IPS-11a (cell line): ENCODE results near the gene GRK4.
"Not testable (repeated sequence)": the region's sequence is repeated elsewhere in the genome, so short reads cannot be mapped to it uniquely, and the experiment has no call there.

Source experiments
- H3K4me3 ChIP-seq: one replicate; pipeline ENCODE4 v1.5.1; 2013; ENCODE audit warnings: low read depth, low read length, control low read depth

Gene GRK4

DNA sequence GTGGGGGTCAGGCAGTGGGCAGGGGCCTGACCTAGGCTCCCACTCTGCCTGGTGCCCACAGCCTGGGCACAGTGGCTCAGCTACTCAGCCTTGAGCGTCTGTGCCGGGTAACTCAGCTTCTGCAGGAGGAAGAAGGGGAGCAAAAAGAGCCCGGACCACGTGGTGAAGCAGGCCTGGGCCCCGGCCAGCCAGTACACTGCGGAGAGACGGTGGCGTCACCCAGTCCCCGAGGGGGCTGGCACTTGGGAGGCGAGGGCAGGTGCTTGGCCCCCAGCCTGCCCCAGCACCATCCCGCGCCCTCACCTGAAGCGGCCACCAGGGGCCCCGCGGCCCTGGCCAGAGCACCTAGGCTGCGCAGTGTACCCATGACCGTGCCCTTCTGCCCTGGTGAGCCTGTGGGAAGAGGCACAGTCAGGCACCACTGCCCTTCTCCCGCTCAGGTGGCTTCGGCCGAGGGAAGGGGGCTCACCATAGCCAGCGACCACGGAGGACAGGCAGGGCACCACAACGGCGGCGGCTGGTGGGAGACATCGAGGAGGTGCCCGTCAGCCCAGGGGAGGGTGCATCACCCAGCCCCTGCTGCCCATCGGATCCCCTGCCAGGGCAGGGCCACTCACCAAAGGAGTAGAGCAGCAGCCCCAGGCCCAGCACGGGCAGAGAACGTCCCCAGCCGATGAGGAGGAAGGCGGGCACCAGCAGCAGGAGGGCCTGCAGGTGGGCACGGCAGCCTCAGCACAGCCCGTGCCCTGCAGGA is 32.4 kb upstream of the GRK4 start:
- no peak overlapping the region for H3K4me3 ChIP-seq

DNA sequence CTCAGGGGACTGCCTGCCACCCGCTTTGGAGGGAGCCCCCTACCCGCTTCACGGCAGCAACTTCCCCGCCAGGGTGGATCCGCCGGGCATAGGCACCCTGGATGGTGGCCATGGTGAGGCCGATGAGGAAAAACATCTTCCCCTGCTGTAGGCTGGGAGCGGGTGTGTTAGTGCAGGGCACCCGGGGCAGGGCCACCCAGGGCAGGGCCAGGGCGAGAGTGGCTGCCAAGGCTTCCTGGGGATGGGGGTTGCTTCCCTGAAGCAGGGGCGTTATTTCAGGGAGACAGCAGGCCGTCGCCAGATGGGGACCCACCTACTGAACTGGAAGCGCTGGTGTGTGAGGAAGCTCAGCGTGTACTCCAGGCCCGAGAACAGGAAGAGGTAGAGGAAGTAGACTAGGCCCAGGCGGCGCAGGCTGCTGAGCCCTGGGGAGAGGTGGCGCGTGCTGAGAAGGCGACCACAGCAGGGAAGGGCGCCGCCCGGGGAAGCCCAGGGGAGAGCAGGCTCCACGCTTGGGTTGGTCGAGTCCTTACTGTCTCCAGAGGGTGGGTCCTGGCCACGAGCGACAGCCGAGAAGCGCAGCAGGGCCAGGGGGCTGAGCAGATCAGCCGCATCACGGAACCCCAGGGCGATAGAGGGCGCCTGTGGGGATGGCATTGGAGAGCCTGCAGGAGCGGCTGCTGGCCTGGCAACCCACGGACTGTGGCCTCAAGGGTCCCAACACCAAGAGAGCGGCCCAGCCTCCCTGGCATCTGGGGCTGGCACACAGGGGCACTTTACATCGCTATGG is 31.7 kb upstream of the GRK4 start:
- no peak overlapping the region for H3K4me3 ChIP-seq

DNA sequence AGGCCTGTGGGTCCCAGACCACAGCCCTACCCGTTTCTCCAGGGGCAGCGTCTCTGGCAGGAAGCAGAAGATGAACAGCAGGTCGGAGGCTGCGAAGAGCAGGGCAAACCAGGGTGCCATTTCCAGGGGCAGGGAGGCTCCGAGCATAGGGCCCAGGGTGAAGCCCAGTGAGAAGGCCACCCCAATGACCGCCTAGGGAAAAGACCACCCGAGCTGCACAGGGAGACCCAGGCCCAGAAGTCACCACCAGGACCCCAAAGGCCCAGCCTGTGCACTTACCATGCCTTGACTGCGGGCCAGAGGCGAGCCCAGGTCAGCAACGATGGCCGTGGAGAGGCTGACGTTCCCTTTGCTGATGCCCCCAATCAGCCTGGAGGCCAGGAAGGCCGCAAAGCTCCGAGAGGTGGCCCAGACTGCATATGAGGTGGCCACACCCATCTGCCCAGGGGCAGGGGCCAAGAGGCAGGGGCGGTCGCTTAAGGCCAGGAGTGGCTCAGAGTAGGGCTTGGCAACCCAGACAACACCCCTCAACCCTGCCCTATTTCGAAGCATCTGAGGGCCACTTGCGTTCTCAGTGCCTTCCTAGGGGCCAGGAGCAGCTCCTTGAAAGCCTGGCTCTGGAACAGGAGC is 30.9 kb upstream of the GRK4 start:
- no peak overlapping the region for H3K4me3 ChIP-seq

DNA sequence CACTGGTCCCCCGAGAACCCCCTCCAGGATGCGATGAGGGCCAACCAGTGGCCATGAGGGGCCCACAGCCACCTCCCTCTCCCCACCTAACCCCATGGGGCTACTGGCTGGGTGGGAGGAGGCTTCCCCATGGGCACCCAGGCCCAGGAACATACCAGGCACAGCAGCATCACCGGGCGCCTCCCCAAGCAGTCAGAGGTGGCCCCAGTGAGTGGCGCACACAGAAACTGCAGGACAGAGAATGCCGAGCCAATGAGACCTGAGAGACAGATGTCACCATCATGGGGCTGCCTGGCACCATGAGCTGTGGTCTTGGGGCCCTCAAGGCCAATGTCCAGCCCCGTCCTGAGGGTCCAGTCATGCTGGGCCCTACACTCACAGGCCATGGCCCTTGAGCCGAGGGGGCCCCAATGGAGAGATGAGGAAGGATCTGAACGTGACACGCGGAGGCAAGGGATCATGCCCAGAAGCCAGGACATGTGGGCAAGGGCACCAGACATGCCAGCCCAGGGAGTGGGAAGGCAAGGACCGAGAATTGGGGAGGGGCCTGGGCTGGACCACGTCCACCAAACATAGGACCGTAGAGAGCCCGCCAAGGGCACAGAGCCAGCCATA is 30.3 kb upstream of the GRK4 start:
- H3K4me3 ChIP-seq, result no peak overlapping the region

DNA sequence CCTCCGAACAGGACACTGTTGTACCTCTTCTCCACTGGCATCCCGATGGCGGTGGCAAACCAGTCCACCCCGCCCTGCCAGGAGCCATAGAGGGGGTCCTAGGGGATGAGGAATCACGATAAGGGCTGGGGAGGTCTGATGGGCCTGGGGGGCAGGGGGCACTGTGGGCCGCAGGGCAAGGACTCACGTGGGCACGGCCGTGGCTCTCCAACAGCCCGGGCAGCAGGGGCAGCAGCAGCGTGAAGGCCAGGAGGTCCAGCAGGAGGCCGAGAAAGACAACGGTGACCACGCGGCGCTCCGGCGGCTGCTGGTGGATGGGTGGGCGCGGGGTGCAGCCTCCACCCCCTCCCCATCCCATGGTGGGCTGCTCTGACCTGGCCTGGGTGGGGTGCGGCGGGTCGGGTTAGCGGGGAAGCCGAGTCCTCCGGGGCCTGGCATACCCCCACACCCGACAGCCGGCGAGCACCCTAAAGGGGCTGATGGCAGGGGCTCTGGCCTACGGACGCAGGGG is 29.8 kb upstream of the GRK4 start:
- H3K4me3 ChIP-seq, result peak overlapping the region; percentile 54

DNA sequence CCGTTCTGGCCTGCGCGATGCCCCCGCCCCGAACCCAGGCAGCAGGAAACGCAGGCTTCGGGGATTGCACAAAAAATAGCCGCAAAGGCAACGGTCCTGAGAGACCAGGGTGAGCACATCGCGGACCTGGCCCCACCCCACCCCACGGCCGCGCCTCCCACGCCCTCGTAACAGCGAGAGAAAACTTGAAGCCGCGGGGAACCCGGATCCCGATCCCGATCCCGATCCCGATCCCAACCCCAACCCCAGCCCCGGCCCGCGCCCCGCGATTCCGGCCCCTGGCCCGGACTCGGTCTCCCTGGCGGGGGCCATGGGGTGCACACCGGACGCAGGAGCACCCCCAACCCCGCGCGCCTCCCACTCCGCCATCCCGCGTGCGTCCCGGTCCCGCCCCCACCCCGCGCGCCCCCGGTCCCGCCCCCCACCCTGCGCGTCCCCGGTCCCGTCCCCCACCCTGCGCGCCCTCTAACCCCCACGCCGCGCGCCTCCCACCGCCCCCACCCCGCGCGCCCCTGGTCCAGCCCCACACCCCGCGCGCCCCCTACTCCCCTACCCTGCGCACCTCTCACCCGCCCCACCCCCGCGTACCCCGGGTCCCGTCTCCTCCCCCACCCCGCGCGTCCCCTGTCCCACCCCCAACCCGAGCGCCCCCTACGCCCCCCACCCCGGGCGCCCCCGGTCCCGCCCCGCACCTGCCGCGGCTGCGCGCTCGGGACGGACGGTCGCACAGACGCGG is 29.1 kb upstream of the GRK4 start:
- H3K4me3 ChIP-seq, result peak overlapping the region; percentile 89

DNA sequence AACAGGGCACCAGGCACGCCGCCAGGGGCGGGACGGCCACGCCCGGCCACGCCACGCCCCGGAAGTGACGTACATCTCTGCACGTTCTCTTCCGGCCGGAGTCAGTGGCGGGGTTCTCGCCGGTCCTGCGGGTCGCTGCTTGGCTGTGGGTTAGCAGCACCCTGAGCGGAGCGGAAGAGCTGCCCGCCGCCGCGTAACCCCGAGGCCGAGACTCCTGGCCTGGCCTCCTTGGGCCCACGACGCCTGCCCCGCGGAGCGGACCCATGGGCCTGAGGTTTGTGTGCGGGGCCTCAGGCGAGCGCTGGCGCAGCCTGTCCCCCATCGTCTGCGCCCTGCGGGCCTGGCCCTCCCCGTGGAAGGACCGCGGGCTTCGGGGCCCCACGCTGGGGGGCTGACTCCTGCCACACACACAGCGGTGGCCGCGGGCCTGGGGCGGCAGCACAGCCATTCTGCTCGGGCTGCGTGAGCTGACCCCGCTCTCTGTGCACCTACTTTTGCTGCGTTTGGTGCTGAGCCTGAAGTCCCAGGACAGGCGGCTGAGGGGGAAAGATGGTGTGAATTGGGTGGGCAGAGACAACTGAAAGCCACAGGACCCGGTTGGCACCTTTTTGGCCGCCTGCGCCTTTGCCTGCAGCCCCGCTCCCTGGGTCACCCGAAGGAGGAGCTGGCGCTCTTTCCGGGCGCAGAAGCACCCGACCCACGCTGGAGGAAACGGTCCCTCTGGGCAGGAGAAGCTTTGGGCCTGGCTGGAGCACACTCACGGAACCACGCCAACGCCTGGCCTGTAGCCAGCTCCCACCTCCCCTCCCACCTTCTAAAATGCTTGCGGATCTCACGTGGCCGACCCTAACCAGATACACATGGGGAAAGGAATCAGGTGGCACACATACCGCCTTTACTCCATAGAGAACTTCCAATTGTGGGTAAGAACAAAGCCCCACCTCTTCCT is 28.3 kb upstream of the GRK4 start:
- peak overlapping the region; percentile 89 for H3K4me3 ChIP-seq

DNA sequence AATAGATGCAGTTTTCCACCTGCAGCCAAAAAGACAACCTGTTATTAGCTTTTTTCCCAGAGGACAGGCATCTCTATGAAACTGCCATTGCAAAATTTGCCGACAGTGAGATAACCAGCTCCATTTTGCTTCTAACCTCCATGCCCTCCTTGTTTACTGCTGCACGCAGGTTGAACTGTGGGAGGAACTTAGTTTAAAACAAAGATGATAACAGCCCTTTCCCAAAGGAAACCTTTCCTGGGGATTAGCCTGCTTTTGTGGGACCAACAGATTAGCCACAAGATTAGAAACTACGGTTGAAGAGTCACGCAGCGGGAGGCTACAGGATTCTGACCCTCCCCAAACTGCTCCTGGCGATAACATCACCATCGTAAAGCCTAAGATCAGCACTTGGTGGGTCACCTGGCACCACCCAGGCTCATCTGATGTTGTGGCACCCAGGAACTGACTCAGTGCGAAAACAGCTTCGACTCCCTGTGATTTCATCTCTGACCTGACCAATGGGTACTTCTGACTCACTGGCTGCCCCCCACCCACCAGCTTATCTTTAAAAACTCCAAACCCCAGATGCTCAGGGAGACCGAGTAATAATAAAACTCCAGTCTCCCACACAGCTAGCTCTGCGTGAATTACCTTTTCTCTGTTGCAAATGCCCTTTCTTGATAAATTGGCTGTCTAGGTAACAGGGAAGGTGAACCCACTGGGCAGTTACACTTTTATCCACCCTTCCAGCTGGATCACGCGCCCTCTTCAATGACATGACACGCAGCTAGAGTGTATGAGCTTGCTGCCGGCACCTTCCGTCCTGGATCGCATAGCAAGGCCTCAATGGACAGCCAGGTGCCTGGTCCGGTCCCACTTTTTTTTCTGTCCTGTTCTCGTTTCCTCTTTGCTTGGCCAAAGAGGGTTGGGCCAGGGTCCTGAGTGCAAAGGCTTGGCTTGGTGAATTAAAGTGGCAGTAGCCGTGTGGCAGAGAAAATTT is 27.3 kb upstream of the GRK4 start:
- H3K4me3 ChIP-seq, result peak overlapping the region; percentile 89

DNA sequence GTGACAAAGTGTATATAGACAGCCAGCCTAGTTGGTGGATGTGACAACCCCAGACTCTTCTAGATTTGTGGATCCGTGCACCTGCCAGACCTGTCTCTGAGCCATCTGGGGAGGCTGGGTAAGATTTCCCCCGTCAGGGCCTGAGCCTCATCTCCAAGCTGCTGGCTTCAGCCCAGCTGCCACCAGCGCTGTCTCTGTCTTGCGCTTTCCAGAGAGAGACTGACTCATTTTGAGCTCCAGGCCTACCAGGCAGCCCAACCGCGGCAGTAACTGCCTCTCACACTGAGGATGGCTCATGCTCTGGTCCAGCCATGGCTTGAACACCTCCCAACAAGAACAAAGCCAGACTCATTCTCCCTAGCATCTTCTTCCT is 26.6 kb upstream of the GRK4 start:
- H3K4me3 ChIP-seq, result no peak overlapping the region

DNA sequence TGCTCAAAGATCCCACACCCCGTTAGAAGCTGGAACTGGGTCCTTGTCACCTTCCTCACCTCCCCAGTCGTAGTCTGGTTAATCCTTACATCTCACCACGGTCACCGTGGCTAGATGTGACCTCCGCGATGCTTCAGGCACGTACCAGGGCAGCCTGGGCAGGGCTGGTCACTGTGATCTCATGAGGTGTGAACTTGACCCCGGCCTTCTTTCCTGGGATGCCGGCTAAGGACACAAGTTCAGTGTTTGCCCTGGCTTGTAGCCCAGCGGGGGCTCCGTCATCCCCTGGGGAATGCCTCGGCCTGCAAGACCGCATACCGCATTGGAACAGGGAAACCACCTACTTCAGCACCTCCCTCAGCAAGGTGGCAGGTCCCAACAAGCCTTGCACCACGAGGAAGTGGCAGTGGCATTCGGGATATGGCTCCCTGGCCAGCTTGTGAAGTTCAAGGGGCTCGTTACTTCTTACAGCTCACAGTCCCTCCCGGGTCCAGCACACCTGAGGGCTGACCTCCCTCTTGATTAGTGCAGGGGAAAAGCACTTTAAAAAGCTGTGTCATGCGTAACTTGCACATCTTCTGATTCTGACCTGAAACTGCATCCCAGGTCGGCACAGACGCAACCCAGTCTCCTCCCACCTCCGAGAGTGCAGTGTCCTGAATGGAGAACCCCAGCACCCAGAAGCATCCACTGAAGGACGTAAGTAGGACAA is 26.1 kb upstream of the GRK4 start:
- H3K4me3 ChIP-seq, result no peak overlapping the region

DNA sequence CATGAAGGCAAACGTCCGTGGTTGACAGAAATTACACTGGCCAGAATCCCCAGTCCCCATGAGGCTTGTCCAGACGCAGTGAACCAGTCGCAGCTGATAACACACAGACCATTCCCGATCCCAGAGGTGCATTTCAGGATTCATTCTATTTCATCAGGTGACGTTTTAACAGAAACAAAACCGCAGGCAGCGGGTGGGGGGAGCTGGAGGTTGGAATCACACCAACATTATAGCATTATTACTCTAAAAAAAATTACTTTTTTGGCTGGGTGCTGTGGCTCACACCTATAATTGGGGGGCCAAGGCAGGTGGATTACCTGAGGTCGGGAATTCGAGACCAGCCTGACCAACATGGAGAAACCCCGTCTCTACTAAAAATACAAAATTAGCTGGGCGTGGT is 25.4 kb upstream of the GRK4 start:
- H3K4me3 ChIP-seq, result no peak overlapping the region

DNA sequence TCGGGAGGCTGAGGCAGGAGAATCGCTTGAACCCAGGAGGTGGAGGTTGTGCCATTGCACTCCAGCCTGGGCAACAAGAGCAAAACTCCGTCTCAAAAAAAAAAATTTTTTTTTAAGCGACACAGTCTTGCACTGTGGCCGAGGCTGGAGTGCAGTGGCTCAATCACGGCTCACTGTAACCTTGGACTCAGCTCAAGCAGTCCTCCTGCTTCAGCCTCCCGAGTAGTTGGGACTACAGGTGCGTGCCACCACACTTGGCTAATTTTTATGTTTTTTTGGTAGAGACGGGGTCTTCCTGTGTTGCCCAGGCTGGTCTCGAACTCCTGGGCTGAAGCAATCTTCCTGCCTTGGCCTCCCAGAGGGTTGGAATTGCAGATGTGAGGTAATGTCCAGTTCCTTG is 25.0 kb upstream of the GRK4 start:
- not testable (repeated sequence) for H3K4me3 ChIP-seq

DNA sequence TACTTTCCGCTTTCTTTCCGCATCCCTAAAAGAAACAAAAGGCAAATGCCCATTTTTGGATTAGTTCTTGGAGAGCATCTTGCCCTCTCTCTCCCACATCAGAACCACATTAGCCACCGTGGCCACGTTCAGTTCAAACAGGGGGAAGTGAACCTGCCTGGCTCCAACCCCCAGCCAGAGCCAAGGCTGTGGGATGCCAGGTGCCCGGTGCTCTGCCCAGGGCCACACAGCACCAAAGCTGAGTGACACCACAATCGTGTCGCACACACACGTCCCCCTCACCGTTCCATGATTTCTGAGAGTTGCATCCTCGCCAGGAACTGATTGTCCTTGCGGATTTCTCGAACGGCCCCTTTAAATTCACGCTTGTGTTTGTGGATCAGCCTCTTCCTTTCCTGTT is 24.5 kb upstream of the GRK4 start:
- no peak overlapping the region for H3K4me3 ChIP-seq

DNA sequence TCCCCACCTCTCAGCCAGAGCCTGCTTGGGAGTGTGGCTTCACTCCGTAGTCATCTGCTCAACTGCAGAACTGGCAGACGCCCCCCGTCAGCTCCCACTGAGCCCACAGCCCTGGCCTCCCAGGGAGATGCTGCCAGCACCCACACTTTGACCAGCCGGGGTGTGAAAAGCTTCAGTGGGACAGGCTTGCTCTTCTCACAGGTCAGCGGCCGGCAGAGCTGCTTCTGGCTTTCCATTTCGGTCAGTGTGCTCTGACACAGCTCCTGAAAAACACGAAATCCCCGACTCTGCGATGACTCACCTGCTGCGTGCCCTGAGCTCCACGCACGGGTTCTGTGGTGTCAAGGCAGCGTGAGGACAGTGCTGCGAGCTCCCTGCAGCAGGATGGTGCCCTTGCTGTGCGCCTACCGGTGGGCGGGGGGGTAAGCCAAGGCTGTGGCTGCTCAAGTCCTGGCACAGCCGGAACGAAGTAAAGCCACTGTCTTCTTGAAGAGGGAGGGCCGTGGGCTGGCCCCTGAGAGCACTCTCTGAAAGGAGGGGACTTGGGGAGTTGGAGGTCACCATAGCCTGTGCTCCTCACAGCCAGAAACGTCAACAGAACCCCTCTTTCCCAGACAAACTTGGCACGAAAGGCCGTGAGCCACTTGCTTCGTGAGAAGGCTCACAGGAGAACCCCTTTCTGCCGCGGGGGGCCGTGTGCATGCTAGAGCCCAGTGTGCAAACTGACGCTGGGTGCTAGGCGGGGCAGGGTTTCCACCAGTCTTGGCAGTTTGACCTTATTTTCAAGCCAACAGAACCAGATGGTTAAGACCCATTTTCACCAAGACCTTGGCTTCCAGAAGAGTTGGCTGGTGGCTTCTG is 23.8 kb upstream of the GRK4 start:
- H3K4me3 ChIP-seq, result no peak overlapping the region

DNA sequence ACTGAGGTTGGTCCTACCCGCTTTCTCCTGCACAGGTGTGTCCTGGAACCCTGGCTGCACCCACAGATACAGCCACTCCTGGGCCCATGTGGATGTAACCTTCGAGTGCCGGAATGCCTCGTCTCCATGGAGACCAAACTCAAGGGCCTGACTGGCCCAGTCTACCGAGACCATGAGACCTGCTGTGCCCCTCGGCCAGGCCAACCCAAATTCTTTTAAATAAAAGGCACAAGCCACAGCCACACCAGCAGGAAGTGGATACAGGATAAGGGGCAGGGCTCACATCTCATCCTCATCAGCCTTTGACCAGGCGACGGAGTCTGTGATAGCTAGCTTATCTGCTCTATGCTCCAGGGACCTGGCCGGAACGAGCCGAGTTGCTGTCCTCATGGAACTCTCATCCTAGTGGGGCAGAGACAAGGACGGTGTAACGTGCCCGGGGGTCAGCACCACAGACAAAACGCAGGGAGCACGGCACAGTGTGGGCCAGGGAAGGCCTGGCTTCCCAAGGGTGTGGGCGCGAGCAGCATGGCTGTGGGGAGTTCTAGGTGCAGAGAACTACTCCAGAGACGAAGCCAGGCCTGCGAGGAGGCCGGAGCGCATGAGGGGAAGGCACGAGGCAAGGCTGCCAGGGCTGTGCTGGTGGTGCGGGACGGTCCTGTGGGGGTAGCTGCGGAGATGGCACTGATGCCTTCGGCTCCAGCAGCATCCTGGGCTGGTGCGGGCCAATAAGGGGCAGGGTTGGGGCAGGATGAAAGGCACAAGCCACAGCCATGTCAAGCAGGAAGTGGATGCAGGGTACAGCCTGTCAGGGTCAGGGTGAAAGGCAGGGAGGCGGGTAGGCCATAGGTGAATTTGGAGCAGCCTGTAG is 22.9 kb upstream of the GRK4 start:
- no peak overlapping the region for H3K4me3 ChIP-seq
